ENCODE measurements around the gene MTMR3.

MTMR3 gene

GRCh38 chr22:30040499-30041260 is 157.7 kb downstream of the MTMR3 start:
- Histone ChIP-seq H3K4ac (ENCODE audit: low read depth, low read length) (no peak overlapping the region), H3K4me1 (ENCODE audit: control insufficient read depth, low read depth, low read length) (no peaks in the 10 kb centered on the region), H3K4me2 (ENCODE audit: low read length) (no peak overlapping the region), H3K79me2 (ENCODE audit: control insufficient read depth, insufficient read depth, low read length) (no peaks in the 10 kb centered on the region), H2BK15ac (replicated peaks; ENCODE audit: low read depth) (no peak overlapping the region), H4K8ac (ENCODE audit: low read depth, low read length) (no peak overlapping the region), H4K5ac (ENCODE audit: low read length) (no peak overlapping the region), H3K18ac (ENCODE audit: low read length) (no peak overlapping the region), H3K36me3 (ENCODE audit: control insufficient read depth, insufficient read depth, low read length) (no peaks in the 10 kb centered on the region), H3K4me3 (ENCODE audit: low read length) (no peak overlapping the region), H3K79me1 (ENCODE audit: low read length) (no peaks in the 10 kb centered on the region), H3K9ac (ENCODE audit: low read length) (no peak overlapping the region), H2BK120ac (ENCODE audit: low read depth, low read length) (no peak overlapping the region), H3K27me3 (ENCODE audit: insufficient read depth, low read length, poor library complexity) (no peaks in the 10 kb centered on the region), H2BK5ac (ENCODE audit: low read length) (no peak overlapping the region), H3K56ac (ENCODE audit: low read length) (no peak overlapping the region), H3K23ac (ENCODE audit: low read length) (no peak overlapping the region), H3K27ac (ENCODE audit: low read depth, low read length) (no peak overlapping the region), H2AK5ac (ENCODE audit: low read length) (no peak overlapping the region)
- DNase-seq, result no peak
- WGBS (ENCODE audit: extremely low coverage, insufficient coverage, low lambda C conversion rate), result no CpG with 5 or more reads among the region's 11 CpGs

DNA sequence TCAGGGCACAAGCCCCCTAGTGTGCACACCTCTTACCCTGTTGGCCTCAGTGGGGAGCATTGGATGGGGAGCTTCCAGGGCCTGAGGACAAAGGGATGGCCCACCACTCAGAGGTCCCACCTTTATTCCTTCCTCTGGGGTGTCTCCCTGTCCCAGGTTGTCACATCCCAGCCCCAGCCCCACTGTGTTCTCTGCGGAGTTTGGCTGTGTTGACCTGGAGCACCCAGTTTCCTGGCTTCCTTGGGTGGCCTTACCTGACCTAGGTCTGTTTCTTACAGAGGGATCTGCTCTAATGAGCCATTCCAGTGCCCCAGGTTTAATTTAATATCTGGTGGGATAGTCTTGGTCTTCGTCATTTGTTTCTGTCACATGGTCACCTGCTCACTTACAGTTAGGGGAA is 158.5 kb downstream of the MTMR3 start:
- Histone ChIP-seq H3K4me1 (ENCODE audit: control insufficient read depth, low read depth, low read length) (no peaks in the 10 kb centered on the region), H3K4me3 (ENCODE audit: low read length) (no peak overlapping the region), H3K79me1 (ENCODE audit: low read length) (no peaks in the 10 kb centered on the region), H3K9ac (ENCODE audit: low read length) (no peak overlapping the region), H3K56ac (ENCODE audit: low read length) (no peak overlapping the region), H3K27me3 (ENCODE audit: insufficient read depth, low read length, poor library complexity) (no peaks in the 10 kb centered on the region), H3K23ac (ENCODE audit: low read length) (no peak overlapping the region), H3K36me3 (ENCODE audit: control insufficient read depth, insufficient read depth, low read length) (no peaks in the 10 kb centered on the region), H3K79me2 (ENCODE audit: control insufficient read depth, insufficient read depth, low read length) (no peaks in the 10 kb centered on the region), H2BK15ac (replicated peaks; ENCODE audit: low read depth) (no peak overlapping the region), H3K4ac (ENCODE audit: low read depth, low read length) (no peak overlapping the region), H2AK5ac (ENCODE audit: low read length) (no peak overlapping the region), H4K8ac (ENCODE audit: low read depth, low read length) (no peak overlapping the region), H3K4me2 (ENCODE audit: low read length) (no peak overlapping the region), H2BK120ac (ENCODE audit: low read depth, low read length) (no peak overlapping the region), H3K18ac (ENCODE audit: low read length) (no peak overlapping the region), H4K5ac (ENCODE audit: low read length) (no peak overlapping the region), H3K27ac (ENCODE audit: low read depth, low read length) (no peak overlapping the region), H2BK5ac (ENCODE audit: low read length) (no peak overlapping the region)
- no peak for DNase-seq
- WGBS (ENCODE audit: extremely low coverage, insufficient coverage, low lambda C conversion rate), result no CpG with 5 or more reads among the region's 2 CpGs

DNA sequence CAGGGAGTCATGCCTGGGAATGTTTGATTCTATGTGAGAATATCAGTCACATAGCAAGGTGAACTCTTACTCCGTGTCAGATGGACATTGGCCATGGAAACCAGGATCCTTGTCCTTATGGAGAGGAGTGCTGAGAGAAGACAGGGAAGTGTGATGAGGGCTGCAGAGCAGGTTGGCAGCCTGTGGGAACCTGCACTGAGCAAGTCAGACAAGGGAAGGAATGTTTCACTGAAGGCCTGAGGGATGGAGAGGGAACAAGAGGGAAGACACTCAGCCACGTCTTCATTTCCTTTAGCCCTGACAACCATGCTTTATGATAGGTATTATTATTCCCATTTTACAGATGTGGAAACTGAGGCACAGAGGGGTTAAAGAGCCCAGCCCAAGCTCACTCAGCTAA is 158.9 kb downstream of the MTMR3 start:
- no peak overlapping the region for H2AK5ac ChIP-seq (ENCODE audit: low read length)
- no peaks in the 10 kb centered on the region for H3K79me2 ChIP-seq (ENCODE audit: control insufficient read depth, insufficient read depth, low read length)
- H3K4me2 ChIP-seq (ENCODE audit: low read length), result no peak overlapping the region
- no peak overlapping the region for H3K18ac ChIP-seq (ENCODE audit: low read length)
- H4K5ac ChIP-seq (ENCODE audit: low read length), result no peak overlapping the region
- no peaks in the 10 kb centered on the region for H3K27me3 ChIP-seq (ENCODE audit: insufficient read depth, low read length, poor library complexity)
- no peak overlapping the region for H3K23ac ChIP-seq (ENCODE audit: low read length)
- H3K56ac ChIP-seq (ENCODE audit: low read length), result no peak overlapping the region
- no peak overlapping the region for H3K9ac ChIP-seq (ENCODE audit: low read length)
- no CpG with 5 or more reads among the region's 2 CpGs for WGBS (ENCODE audit: extremely low coverage, insufficient coverage, low lambda C conversion rate)
- no peaks in the 10 kb centered on the region for H3K4me1 ChIP-seq (ENCODE audit: control insufficient read depth, low read depth, low read length)
- no peak overlapping the region for H2BK120ac ChIP-seq (ENCODE audit: low read depth, low read length)
- DNase-seq, result no peak
- no peaks in the 10 kb centered on the region for H3K79me1 ChIP-seq (ENCODE audit: low read length)
- H3K36me3 ChIP-seq (ENCODE audit: control insufficient read depth, insufficient read depth, low read length), result no peaks in the 10 kb centered on the region
- no peak overlapping the region for H3K27ac ChIP-seq (ENCODE audit: low read depth, low read length)
- no peak overlapping the region for H3K4me3 ChIP-seq (ENCODE audit: low read length)
- no peak overlapping the region for H3K4ac ChIP-seq (ENCODE audit: low read depth, low read length)
- H4K8ac ChIP-seq (ENCODE audit: low read depth, low read length), result no peak overlapping the region
- H2BK15ac ChIP-seq (replicated peaks; ENCODE audit: low read depth), result no peak overlapping the region
- H2BK5ac ChIP-seq (ENCODE audit: low read length), result no peak overlapping the region

GRCh38 chr22:30043161-30043560 is 160.2 kb downstream of the MTMR3 start:
- H4K8ac ChIP-seq (ENCODE audit: low read depth, low read length), result no peak overlapping the region
- no peak overlapping the region for H3K18ac ChIP-seq (ENCODE audit: low read length)

GRCh38 chr22:30044369-30044768 is 161.4 kb downstream of the MTMR3 start:
- H3K36me3 ChIP-seq (ENCODE audit: control insufficient read depth, insufficient read depth, low read length), result no peaks in the 10 kb centered on the region
- H3K4me2 ChIP-seq (ENCODE audit: low read length), result no peak overlapping the region
- no peak overlapping the region for H3K23ac ChIP-seq (ENCODE audit: low read length)
- H3K79me2 ChIP-seq (ENCODE audit: control insufficient read depth, insufficient read depth, low read length), result no peaks in the 10 kb centered on the region
- no peak overlapping the region for H3K4ac ChIP-seq (ENCODE audit: low read depth, low read length)
- no peak overlapping the region for H2BK120ac ChIP-seq (ENCODE audit: low read depth, low read length)
- WGBS (ENCODE audit: extremely low coverage, insufficient coverage, low lambda C conversion rate), result no CpG with 5 or more reads among the region's 3 CpGs
- H2BK15ac ChIP-seq (replicated peaks; ENCODE audit: low read depth), result no peak overlapping the region
- no peaks in the 10 kb centered on the region for H3K4me1 ChIP-seq (ENCODE audit: control insufficient read depth, low read depth, low read length)
- H3K56ac ChIP-seq (ENCODE audit: low read length), result no peak overlapping the region
- no peak overlapping the region for H3K27ac ChIP-seq (ENCODE audit: low read depth, low read length)
- no peak for DNase-seq
- no peak overlapping the region for H3K4me3 ChIP-seq (ENCODE audit: low read length)
- no peak overlapping the region for H3K18ac ChIP-seq (ENCODE audit: low read length)
- H3K27me3 ChIP-seq (ENCODE audit: insufficient read depth, low read length, poor library complexity), result no peaks in the 10 kb centered on the region
- H2AK5ac ChIP-seq (ENCODE audit: low read length), result no peak overlapping the region
- H3K79me1 ChIP-seq (ENCODE audit: low read length), result no peaks in the 10 kb centered on the region
- H2BK5ac ChIP-seq (ENCODE audit: low read length), result no peak overlapping the region
- no peak overlapping the region for H3K9ac ChIP-seq (ENCODE audit: low read length)
- H4K8ac ChIP-seq (ENCODE audit: low read depth, low read length), result no peak overlapping the region
- H4K5ac ChIP-seq (ENCODE audit: low read length), result no peak overlapping the region

More at GRCh38 chr22:30043161-30043560, 160.2 kb downstream of the MTMR3 start:
- H3K4ac ChIP-seq (ENCODE audit: low read depth, low read length), result no peak overlapping the region
- no peak overlapping the region for H2BK15ac ChIP-seq (replicated peaks; ENCODE audit: low read depth)
- no peak overlapping the region for H3K23ac ChIP-seq (ENCODE audit: low read length)
- no peaks in the 10 kb centered on the region for H3K79me2 ChIP-seq (ENCODE audit: control insufficient read depth, insufficient read depth, low read length)
- H2BK5ac ChIP-seq (ENCODE audit: low read length), result no peak overlapping the region
- H3K27me3 ChIP-seq (ENCODE audit: insufficient read depth, low read length, poor library complexity), result no peaks in the 10 kb centered on the region
- no peak overlapping the region for H4K5ac ChIP-seq (ENCODE audit: low read length)
- H3K4me1 ChIP-seq (ENCODE audit: control insufficient read depth, low read depth, low read length), result no peaks in the 10 kb centered on the region
- no peak overlapping the region for H3K4me2 ChIP-seq (ENCODE audit: low read length)
- no peak overlapping the region for H3K56ac ChIP-seq (ENCODE audit: low read length)
- no peak overlapping the region for H3K9ac ChIP-seq (ENCODE audit: low read length)
- H3K79me1 ChIP-seq (ENCODE audit: low read length), result no peaks in the 10 kb centered on the region
- H2BK120ac ChIP-seq (ENCODE audit: low read depth, low read length), result no peak overlapping the region
- no peak for DNase-seq
- no peak overlapping the region for H3K4me3 ChIP-seq (ENCODE audit: low read length)
- no peak overlapping the region for H3K27ac ChIP-seq (ENCODE audit: low read depth, low read length)
- no peak overlapping the region for H2AK5ac ChIP-seq (ENCODE audit: low read length)
- no CpG with 5 or more reads among the region's 4 CpGs for WGBS (ENCODE audit: extremely low coverage, insufficient coverage, low lambda C conversion rate)
- no peaks in the 10 kb centered on the region for H3K36me3 ChIP-seq (ENCODE audit: control insufficient read depth, insufficient read depth, low read length)
